Keratinocyte (primary cell): Measurements from ENCODE around the gene KRT38. TPM values are rescaled to one million over a fixed set of nuclear protein-coding genes. Genes with fewer than 3 reads are reported as not detected.

Source experiments
- DNase-seq: peaks from one replicate; pipeline ENCODE4 v3.0.0-alpha.2; 2011; ENCODE audit warnings: low read depth, missing footprints, low spot score
- FAIRE-seq: peaks from 2 replicates; lab custom pipeline; 2011; peaks lifted over from hg19 to GRCh38; lab: Jason Lieb, UNC
- H2AFZ ChIP-seq: 2 replicates; pipeline ENCODE4 v1.6.0; 2012; ENCODE audit warnings: low read length, control low read depth, inconsistent platforms; ENCODE audit not compliant: control insufficient read depth
- H3K27ac ChIP-seq: 2 replicates; pipeline ENCODE4 v1.5.1; 2011; ENCODE audit warnings: low read length; ENCODE audit not compliant: control insufficient read depth, insufficient read depth
- H3K27me3 ChIP-seq: 3 replicates; pipeline ENCODE4 v1.6.0; 2011; ENCODE audit warnings: low read length; ENCODE audit not compliant: control insufficient read depth, insufficient read depth; ENCODE audit errors: extremely low read depth
- H3K36me3 ChIP-seq, 2 experiments: 2 replicates in 1 of 2; 3 replicates in 1 of 2; pipeline ENCODE4 v1.5.1; 2011; ENCODE audit warnings: low read length in 2 of 2, mild to moderate bottlenecking in 1 of 2; ENCODE audit not compliant: control insufficient read depth in 2 of 2, insufficient read depth in 2 of 2; ENCODE audit errors: extremely low read depth in 1 of 2
- H3K4me1 ChIP-seq: 3 replicates; pipeline ENCODE4 v1.5.1; 2011; ENCODE audit warnings: low read length; ENCODE audit not compliant: control insufficient read depth, insufficient read depth; ENCODE audit errors: extremely low read depth
- H3K4me2 ChIP-seq: 3 replicates; pipeline ENCODE4 v1.6.0; 2011; ENCODE audit warnings: low read depth, low read length; ENCODE audit not compliant: control insufficient read depth, insufficient read depth; ENCODE audit errors: extremely low read depth
- H3K4me3 ChIP-seq, 3 experiments: fragments of 200-600 bp in 1 of 3; sonication (generic) in 1 of 3; 2 replicates in 2 of 3; 3 replicates in 1 of 3; pipeline ENCODE4 v1.5.1; 2011 to 2016; ENCODE audit warnings: low read length in 3 of 3, mild to moderate bottlenecking in 3 of 3, control low read depth in 2 of 3, inconsistent platforms in 1 of 3, low read depth in 1 of 3, mixed read lengths in 1 of 3, mixed run types in 1 of 3, moderate library complexity in 1 of 3; ENCODE audit not compliant: control insufficient read depth in 2 of 3, insufficient read depth in 2 of 3; ENCODE audit errors: extremely low read depth in 1 of 3
- H3K79me2 ChIP-seq: 2 replicates; pipeline ENCODE4 v1.6.0; 2012; ENCODE audit warnings: low read length; ENCODE audit not compliant: control insufficient read depth, insufficient read depth
- H3K9ac ChIP-seq: 3 replicates; pipeline ENCODE4 v1.6.0; 2011; ENCODE audit warnings: low read length; ENCODE audit not compliant: control insufficient read depth, insufficient read depth; ENCODE audit errors: extremely low read depth
- H3K9me1 ChIP-seq: 3 replicates; pipeline ENCODE4 v1.6.0; 2011; ENCODE audit warnings: low read length; ENCODE audit not compliant: control insufficient read depth, insufficient read depth; ENCODE audit errors: extremely low read depth
- H3K9me3 ChIP-seq: 2 replicates; pipeline ENCODE4 v1.5.1; 2012; ENCODE audit warnings: low read depth, low read length; ENCODE audit not compliant: control insufficient read depth
- H4K20me1 ChIP-seq: 3 replicates; pipeline ENCODE4 v1.6.0; 2011; ENCODE audit warnings: low read length; ENCODE audit not compliant: control insufficient read depth, insufficient read depth; ENCODE audit errors: extremely low read depth
- CTCF ChIP-seq, 3 experiments: IDR thresholded peaks in 1 of 3; conservative IDR thresholded peaks in 1 of 3; optimal IDR thresholded peaks in 1 of 3; 2 replicates in 2 of 3; 3 replicates in 1 of 3; pipeline versions ENCODE3 to v1.5.1; 2011; ENCODE audit warnings: low read length in 3 of 3, mild to moderate bottlenecking in 3 of 3, moderate library complexity in 2 of 3, control low read depth in 1 of 3, inconsistent platforms in 1 of 3; ENCODE audit not compliant: insufficient read depth in 2 of 3; ENCODE audit errors: extremely low read depth in 1 of 3
- EZH2 ChIP-seq: IDR thresholded peaks from one replicate; pipeline ENCODE4 v1.6.1; 2012; ENCODE audit warnings: inconsistent platforms, mild to moderate bottlenecking, low read length, moderate library complexity
- dilution Hi-C: fragments of 300-500 bp; cut with MboI; formaldehyde crosslinking; loops from one replicate; pipeline ENCODE4 v1.7.0; 2020; ENCODE audit warnings: low sequenced_read_pairs; ENCODE audit not compliant: extremely low pct_ligation_motif_present
- polyA plus RNA-seq, 5 experiments: library from polyadenylated mRNA; depleted of rRNA in 3 of 5; stranded (reverse) in 3 of 5; stranded (forward) in 1 of 5; unstranded in 1 of 5; fragments of >200 nt; gene quantifications; 1 replicate in 1 of 5; 2 replicates in 3 of 5; 3 replicates in 1 of 5; pipeline versions ENCODE4 v1.2.1 to v1.2.3, GENCODE V29; 2011 to 2012; ENCODE audit warnings: missing spikeins in 2 of 5, low read depth in 1 of 5, low replicate concordance in 1 of 5

The KRT38 gene
- polyA plus RNA-seq, 1 donor (not counting 4 experiments of a cell fraction or from before 2014, with no cell fraction given): not detected

DNA sequence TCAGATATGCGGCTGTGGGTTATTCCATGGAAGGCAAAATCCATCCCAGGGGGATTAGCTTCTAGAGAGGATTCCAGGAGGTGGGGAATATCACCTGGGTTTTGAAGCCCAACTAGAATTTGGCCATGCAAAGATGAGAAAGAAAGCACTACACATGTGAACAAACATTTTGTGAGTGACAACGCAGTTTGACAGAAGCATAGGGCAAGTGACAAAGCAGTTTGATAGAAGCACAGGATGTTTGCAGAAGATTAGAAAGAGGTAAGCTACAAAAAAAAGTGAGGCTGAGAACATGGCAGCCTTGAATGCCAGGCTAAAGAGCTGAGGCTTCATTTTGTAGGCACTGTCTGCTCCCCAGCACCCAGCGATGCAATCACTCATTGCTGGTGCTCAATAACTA is 12.3 kb upstream of the KRT38 start:
- Histone ChIP-seq H3K9ac (no peak overlapping the region), H3K9me1 (no peaks in the 10 kb centered on the region), H3K4me1 (peaks cover 3% of the 10 kb centered on the region), H3K79me2 (no peaks in the 10 kb centered on the region), H2AFZ (no peak overlapping the region), H3K4me2 (no peak overlapping the region), H3K9me3 (no peaks in the 10 kb centered on the region), H3K4me3 (no peak overlapping the region), H4K20me1 (no peaks in the 10 kb centered on the region), H3K27me3 (no peaks in the 10 kb centered on the region), H3K36me3 (no peaks in the 10 kb centered on the region), H3K27ac (no peak overlapping the region)
- no peak for FAIRE-seq
- dilution Hi-C loops: no loop called here
- DNase-seq: no peak
- no peak for TF ChIP-seq EZH2
- TF ChIP-seq CTCF (optimal IDR thresholded peaks at IDR 0.05 in 1 of 3, IDR thresholded peaks at IDR 0.05 in 1 of 3, conservative IDR thresholded peaks at IDR 0.05 in 1 of 3; ENCODE audit: extremely low read depth in 1 of 3, insufficient read depth in 2 of 3, low read length in 3 of 3): no peak

DNA sequence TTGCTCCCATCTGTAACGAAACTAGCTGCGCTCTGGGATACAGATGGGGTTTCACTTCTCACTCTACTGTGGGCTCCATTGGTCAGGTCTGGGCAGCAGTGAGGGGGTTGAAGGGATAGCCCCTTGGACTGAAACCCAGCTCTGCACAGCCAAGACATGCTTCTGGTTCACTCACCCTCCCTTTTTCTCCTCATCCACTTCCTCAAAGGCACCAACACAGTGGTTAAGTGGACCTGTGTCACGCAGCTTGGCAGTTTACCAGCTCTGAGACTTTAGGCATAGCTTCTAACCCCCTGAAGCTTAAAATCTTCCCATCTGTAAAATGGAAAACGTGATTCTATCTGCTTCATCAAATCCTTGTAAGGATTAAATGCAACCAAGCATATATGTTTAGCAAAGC is 11.5 kb upstream of the KRT38 start:
- no peak for TF ChIP-seq CTCF (optimal IDR thresholded peaks at IDR 0.05 in 1 of 3, IDR thresholded peaks at IDR 0.05 in 1 of 3, conservative IDR thresholded peaks at IDR 0.05 in 1 of 3; ENCODE audit: extremely low read depth in 1 of 3, insufficient read depth in 2 of 3, low read length in 3 of 3)
- dilution Hi-C loops: no loop called here
- no peak overlapping the region for H2AFZ ChIP-seq
- H3K4me1 ChIP-seq: peaks cover 5% of the 10 kb centered on the region
- no peaks in the 10 kb centered on the region for H3K9me3 ChIP-seq
- no peak for FAIRE-seq
- no peak overlapping the region for H3K9ac ChIP-seq
- no peak overlapping the region for H3K4me2 ChIP-seq
- no peaks in the 10 kb centered on the region for H3K36me3 ChIP-seq
- no peak overlapping the region for H3K27ac ChIP-seq
- no peaks in the 10 kb centered on the region for H3K27me3 ChIP-seq
- H3K9me1 ChIP-seq: no peaks in the 10 kb centered on the region
- no peaks in the 10 kb centered on the region for H3K79me2 ChIP-seq
- no peak overlapping the region for H3K4me3 ChIP-seq
- DNase-seq: no peak
- no peaks in the 10 kb centered on the region for H4K20me1 ChIP-seq
